Measurements from ENCODE around the gene TRIM29.

The TRIM29 gene

GRCh38 chr11:120139316-120140069, 1.6 kb upstream of the TRIM29 start:
- no peak for DNase-seq

GRCh38 chr11:120137187-120137610, 714 bp downstream of the TRIM29 start:
- no peak for DNase-seq

GRCh38 chr11:120136356-120136755, 1.6 kb downstream of the TRIM29 start:
- DNase-seq = no peak

GRCh38 chr11:120135838-120136237, 2.1 kb downstream of the TRIM29 start:
- no peak for DNase-seq

- DNase-seq = no peak
Observed at GRCh38 chr11:120134931-120135228, 3.0 kb downstream of the TRIM29 start.

- no peak for DNase-seq
Observed at GRCh38 chr11:120134106-120134930, 3.6 kb downstream of the TRIM29 start.

- DNase-seq = no peak
Observed at GRCh38 chr11:120133216-120134105, 4.5 kb downstream of the TRIM29 start.

GRCh38 chr11:120132645-120133185, 5.2 kb downstream of the TRIM29 start:
- no peak for DNase-seq

GRCh38 chr11:120131941-120132644, 5.8 kb downstream of the TRIM29 start:
- DNase-seq = no peak

- no peak for DNase-seq
Observed at GRCh38 chr11:120130991-120131760, 6.7 kb downstream of the TRIM29 start.

GRCh38 chr11:120130176-120130980, 7.5 kb downstream of the TRIM29 start:
- DNase-seq = no peak

- DNase-seq = no peak
Observed at GRCh38 chr11:120129570-120129969, 8.3 kb downstream of the TRIM29 start.

GRCh38 chr11:120128392-120129119, 9.4 kb downstream of the TRIM29 start:
- DNase-seq = no peak

- no peak for DNase-seq
Observed at GRCh38 chr11:120127236-120127635, 10.7 kb downstream of the TRIM29 start.

GRCh38 chr11:120126620-120127019, 11.3 kb downstream of the TRIM29 start:
- DNase-seq = no peak

- DNase-seq = no peak
Observed at GRCh38 chr11:120125509-120125908, 12.4 kb downstream of the TRIM29 start.

GRCh38 chr11:120125024-120125423, 12.9 kb downstream of the TRIM29 start:
- no peak for DNase-seq

GRCh38 chr11:120124355-120124754, 13.6 kb downstream of the TRIM29 start:
- DNase-seq = no peak

GRCh38 chr11:120123946-120124345, 14.0 kb downstream of the TRIM29 start:
- DNase-seq = no peak
